Mammary epithelial cell (primary cell): Measurements from ENCODE around the gene MEI4.

Source experiments
- EZH2 ChIP-seq: IDR thresholded peaks from 2 replicates; pipeline ENCODE4 v1.6.1; 2012; ENCODE audit warnings: low read length, inconsistent platforms, borderline replicate concordance
- TF ChIP-seq, protein P1 (sequence below), 2 donors: IDR thresholded peaks in 1 of 2; conservative IDR thresholded peaks in 1 of 2; 2 replicates each; pipeline ENCODE4 v1.5.1; 2011 to 2012; ENCODE audit warnings: inconsistent platforms in 2 of 2, low read length in 2 of 2, mild to moderate bottlenecking in 2 of 2, control low read depth in 1 of 2, low read depth in 1 of 2; ENCODE audit not compliant: insufficient read depth in 1 of 2; ENCODE audit errors: extremely low read depth in 1 of 2

DNA sequence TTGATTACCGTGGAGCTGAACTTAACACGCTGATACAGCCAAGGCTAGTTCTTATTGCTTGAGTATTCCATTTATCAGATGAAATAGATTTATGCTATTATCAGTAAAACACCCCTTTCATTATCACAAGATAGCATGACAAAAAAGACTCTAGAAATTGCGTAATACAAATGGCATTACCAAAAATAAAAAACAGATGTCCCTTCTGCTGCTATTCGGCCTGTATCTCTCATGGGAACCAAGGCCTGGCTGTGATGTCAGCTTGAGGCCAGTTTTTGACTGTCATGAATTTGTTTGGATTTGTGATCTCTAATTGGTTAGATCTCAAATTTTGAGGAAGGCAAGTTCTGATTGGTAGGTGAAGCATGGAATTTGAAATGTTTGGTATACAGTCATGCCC lies 25.2 kb downstream of the MEI4 start:
- TF ChIP-seq, protein P1, sequence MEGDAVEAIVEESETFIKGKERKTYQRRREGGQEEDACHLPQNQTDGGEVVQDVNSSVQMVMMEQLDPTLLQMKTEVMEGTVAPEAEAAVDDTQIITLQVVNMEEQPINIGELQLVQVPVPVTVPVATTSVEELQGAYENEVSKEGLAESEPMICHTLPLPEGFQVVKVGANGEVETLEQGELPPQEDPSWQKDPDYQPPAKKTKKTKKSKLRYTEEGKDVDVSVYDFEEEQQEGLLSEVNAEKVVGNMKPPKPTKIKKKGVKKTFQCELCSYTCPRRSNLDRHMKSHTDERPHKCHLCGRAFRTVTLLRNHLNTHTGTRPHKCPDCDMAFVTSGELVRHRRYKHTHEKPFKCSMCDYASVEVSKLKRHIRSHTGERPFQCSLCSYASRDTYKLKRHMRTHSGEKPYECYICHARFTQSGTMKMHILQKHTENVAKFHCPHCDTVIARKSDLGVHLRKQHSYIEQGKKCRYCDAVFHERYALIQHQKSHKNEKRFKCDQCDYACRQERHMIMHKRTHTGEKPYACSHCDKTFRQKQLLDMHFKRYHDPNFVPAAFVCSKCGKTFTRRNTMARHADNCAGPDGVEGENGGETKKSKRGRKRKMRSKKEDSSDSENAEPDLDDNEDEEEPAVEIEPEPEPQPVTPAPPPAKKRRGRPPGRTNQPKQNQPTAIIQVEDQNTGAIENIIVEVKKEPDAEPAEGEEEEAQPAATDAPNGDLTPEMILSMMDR (conservative IDR thresholded peaks at IDR 0.05 in 1 of 2, IDR thresholded peaks at IDR 0.05 in 1 of 2; ENCODE audit: extremely low read depth in 1 of 2, insufficient read depth in 1 of 2, low read depth in 1 of 2, low read length in 2 of 2) = no peak
- TF ChIP-seq EZH2 = no peak
